GM12872 (cell line): ENCODE data around the gene COLEC12.

Source experiments
- CTCF ChIP-seq: IDR thresholded peaks from 3 replicates; pipeline ENCODE4 v1.5.1; 2011; ENCODE audit warnings: low read depth, mild to moderate bottlenecking, low read length, moderate library complexity; ENCODE audit not compliant: insufficient read depth

COLEC12 gene

GRCh38 chr18:285817-286216, 214.7 kb downstream of the COLEC12 start:
- no peak for TF ChIP-seq CTCF

GRCh38 chr18:275486-275885, 225.0 kb downstream of the COLEC12 start:
- no peak for TF ChIP-seq CTCF

GRCh38 chr18:274313-274712, 226.2 kb downstream of the COLEC12 start:
- TF ChIP-seq CTCF, result no peak

GRCh38 chr18:273525-273924, 227.0 kb downstream of the COLEC12 start:
- no peak for TF ChIP-seq CTCF

- no peak for TF ChIP-seq CTCF
Observed at GRCh38 chr18:272650-273049, 227.9 kb downstream of the COLEC12 start.

- TF ChIP-seq CTCF, result no peak
Observed at GRCh38 chr18:269480-270095, 230.9 kb downstream of the COLEC12 start.

- TF ChIP-seq CTCF, result no peak
Observed at GRCh38 chr18:267688-268552, 232.6 kb downstream of the COLEC12 start, which contains the start of gene THOC1. TSS of gene THOC1 (minus strand) at chr18:268047. CDS start at chr18:268019, 28 bp downstream.
